ENCODE results near the gene GYG1.

DNA sequence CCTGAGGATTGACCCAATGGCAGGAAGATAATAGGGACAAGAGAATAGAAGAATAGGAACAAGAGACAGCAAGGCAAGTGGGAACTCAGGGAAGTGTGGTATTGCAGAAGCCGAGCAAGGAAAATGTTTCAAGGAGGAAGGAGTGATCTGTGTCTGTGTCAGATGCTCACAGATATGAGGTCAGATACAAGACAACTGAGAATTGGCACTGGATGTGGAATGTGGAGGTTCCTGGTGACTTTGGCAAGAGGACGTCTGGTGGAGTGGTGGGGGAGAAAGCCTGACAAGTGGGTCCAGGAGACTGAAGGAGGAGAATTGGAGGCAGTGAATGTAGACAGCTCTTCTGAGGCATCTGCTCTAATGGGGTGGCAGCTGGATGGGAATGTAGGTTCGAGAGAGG, 24.1 kb downstream of the GYG1 start:
- TF ChIP-seq EZH2phosphoT487 (IDR thresholded peaks at IDR 0.05; ENCODE audit: insufficient read depth, low read depth) (no peak), EZH2 (IDR thresholded peaks at IDR 0.05; ENCODE audit: insufficient read depth, poor library complexity, severe bottlenecking) (no peak)

All from GM23248 (cell line).